Activated T-helper 1 cell treated with anti-CD3 and anti-CD28 coated beads, Interleukin-12 subunit alpha, Interleukin-12 subunit beta, Interleukin-2, Interleukin-4 antibody, amounts not matched to agents 30 ng/mL and 10 ng/mL and 1 ng/mL, durations not matched to agents 14 hours and 24 hours and 36 hours (primary cell): ENCODE measurements around the gene PRPS1. TPM values are rescaled to one million over a fixed set of nuclear protein-coding genes. Genes with fewer than 3 reads are reported as not detected.
"Not testable (repeated sequence)": the region's sequence is repeated elsewhere in the genome, so short reads cannot be mapped to it uniquely, and the experiment has no call there.

Experiments used
- DNase-seq: peaks from one replicate; pipeline ENCODE4 v3.0.0; 2021; ENCODE audit warnings: low spot score
- H3K27ac Mint-ChIP-seq: one replicate; pipeline ENCODE4 v1.8.0; 2021; ENCODE audit warnings: mild to moderate bottlenecking, mixed read lengths
- H3K27me3 Mint-ChIP-seq: one replicate; pipeline ENCODE4 v1.8.0; 2022; ENCODE audit warnings: mild to moderate bottlenecking, moderate library complexity, mixed read lengths; ENCODE audit not compliant: insufficient read depth
- H3K36me3 Mint-ChIP-seq: one replicate; pipeline ENCODE4 v1.8.0; 2021; ENCODE audit warnings: low read depth, mixed read lengths
- H3K4me1 Mint-ChIP-seq: one replicate; pipeline ENCODE4 v1.8.0; 2021; ENCODE audit warnings: low read depth, mixed read lengths
- H3K4me3 Mint-ChIP-seq: one replicate; pipeline ENCODE4 v1.8.0; 2021; ENCODE audit warnings: mild to moderate bottlenecking, moderate library complexity, mixed read lengths
- H3K9me3 Mint-ChIP-seq: one replicate; pipeline ENCODE4 v1.8.0; 2021; ENCODE audit warnings: mixed read lengths
- intact Hi-C: fragments of 100-400 bp; cut with micrococcal nuclease; formaldehyde crosslinking; loops from one replicate; pipeline ENCODE4 v1.15.1; 2024
- total RNA-seq: library from RNA; stranded (reverse); gene quantifications from 2 replicates; pipeline ENCODE4 v1.2.3, GENCODE V29; 2022

Gene PRPS1
- total RNA-seq, 1 donor from 2014 or later = 97.9 TPM

DNA sequence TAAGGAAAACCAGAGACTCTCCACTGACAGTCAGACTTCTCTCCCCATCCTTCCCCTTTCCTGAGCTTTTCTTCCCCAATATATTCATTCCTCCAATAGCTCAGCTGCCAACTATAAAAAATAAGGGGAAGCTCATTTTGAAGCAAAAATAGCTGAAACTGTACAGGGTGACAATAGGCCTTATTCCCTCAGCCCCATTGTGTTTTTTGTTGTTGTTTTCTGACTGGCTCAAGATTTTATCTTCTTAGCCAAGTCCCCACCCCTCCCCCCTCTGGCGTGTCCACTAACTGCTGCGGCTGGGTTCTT, 26.2 kb downstream of the PRPS1 start:
- H3K27me3 Mint-ChIP-seq = no peaks in the 10 kb centered on the region
- intact Hi-C loops = no loop called here
- no peak overlapping the region for H3K27ac Mint-ChIP-seq
- H3K4me3 Mint-ChIP-seq = no peak overlapping the region
- DNase-seq = no peak
- H3K4me1 Mint-ChIP-seq = peaks cover 7% of the 10 kb centered on the region
- no peaks in the 10 kb centered on the region for H3K9me3 Mint-ChIP-seq
- peaks cover 6% of the 10 kb centered on the region for H3K36me3 Mint-ChIP-seq

- Mint-ChIP-seq H3K4me3 (no peak overlapping the region), H3K27ac (no peak overlapping the region), H3K27me3 (no peaks in the 10 kb centered on the region), H3K9me3 (no peaks in the 10 kb centered on the region), H3K36me3 (peaks cover 6% of the 10 kb centered on the region), H3K4me1 (peaks cover 7% of the 10 kb centered on the region)
- peak; percentile 38 for DNase-seq
- intact Hi-C loops = loop anchor here (1.0 to 5.0 kb wide), 5 partner anchors 27 to 417 kb away; partner anchors contain the start of genes NCBP2L and PRPS1
Observed at GRCh38 chrX:107654872-107655761, 26.8 kb downstream of the PRPS1 start.

- H3K9me3 Mint-ChIP-seq = no peaks in the 10 kb centered on the region
- H3K4me3 Mint-ChIP-seq = no peak overlapping the region
- peaks cover 7% of the 10 kb centered on the region for H3K4me1 Mint-ChIP-seq
- no peaks in the 10 kb centered on the region for H3K27me3 Mint-ChIP-seq
- H3K36me3 Mint-ChIP-seq = no peaks in the 10 kb centered on the region
- intact Hi-C loops = loop anchor here (5.0 kb wide), 2 partner anchors 345 to 415 kb away; no protein-coding TSS in a partner anchor
- DNase-seq = no peak
- H3K27ac Mint-ChIP-seq = no peak overlapping the region
Observed at GRCh38 chrX:107656978-107657377, 28.7 kb downstream of the PRPS1 start.

DNA sequence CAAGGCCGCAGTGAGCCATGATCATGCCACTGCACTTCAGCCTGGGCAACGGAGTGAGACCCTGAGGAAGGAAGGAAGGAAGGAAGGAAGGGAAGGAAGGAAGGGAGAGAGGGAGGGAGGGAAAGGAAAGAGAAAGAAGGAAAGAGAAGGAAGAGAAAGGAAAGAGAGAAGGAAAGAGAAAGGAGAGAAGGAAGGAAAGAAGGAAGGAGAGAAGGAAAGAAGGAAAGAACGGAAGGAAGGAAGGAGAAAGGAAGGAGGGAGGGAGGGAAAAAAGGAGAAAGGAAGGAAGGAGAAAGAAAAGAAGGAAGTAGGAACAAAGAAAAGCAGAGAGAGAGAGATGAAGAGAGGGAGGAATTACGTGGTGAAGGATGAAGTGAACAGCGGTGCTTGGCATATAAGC, 30.4 kb downstream of the PRPS1 start:
- DNase-seq = no peak
- H3K27ac Mint-ChIP-seq = no peak overlapping the region
- intact Hi-C loops = loop anchor here (1.0 to 5.0 kb wide), 7 partner anchors 15 to 414 kb away; partner anchors contain the start of gene NCBP2L
- no peaks in the 10 kb centered on the region for H3K27me3 Mint-ChIP-seq
- H3K4me3 Mint-ChIP-seq = no peak overlapping the region
- H3K4me1 Mint-ChIP-seq = peaks cover 7% of the 10 kb centered on the region
- no peaks in the 10 kb centered on the region for H3K36me3 Mint-ChIP-seq
- H3K9me3 Mint-ChIP-seq = no peaks in the 10 kb centered on the region

GRCh38 chrX:107659286-107659685, 31.0 kb downstream of the PRPS1 start:
- Mint-ChIP-seq H3K4me3 (no peak overlapping the region), H3K36me3 (no peaks in the 10 kb centered on the region), H3K27ac (no peak overlapping the region), H3K9me3 (no peaks in the 10 kb centered on the region), H3K27me3 (no peaks in the 10 kb centered on the region), H3K4me1 (peaks cover 7% of the 10 kb centered on the region)
- intact Hi-C loops = loop anchor here (1.0 to 5.0 kb wide), 7 partner anchors 14 to 413 kb away; partner anchors contain the start of gene NCBP2L
- no peak for DNase-seq

- Mint-ChIP-seq H3K27me3 (no peaks in the 10 kb centered on the region), H3K4me3 (no peak overlapping the region), H3K9me3 (no peaks in the 10 kb centered on the region), H3K36me3 (no peaks in the 10 kb centered on the region), H3K4me1 (peaks cover 7% of the 10 kb centered on the region), H3K27ac (no peak overlapping the region)
- intact Hi-C loops = loop anchor here (1.0 to 5.0 kb wide), 7 partner anchors 14 to 413 kb away; partner anchors contain the start of gene NCBP2L
- DNase-seq = peak; percentile 0
Observed at GRCh38 chrX:107659768-107660167, 31.5 kb downstream of the PRPS1 start.

DNA sequence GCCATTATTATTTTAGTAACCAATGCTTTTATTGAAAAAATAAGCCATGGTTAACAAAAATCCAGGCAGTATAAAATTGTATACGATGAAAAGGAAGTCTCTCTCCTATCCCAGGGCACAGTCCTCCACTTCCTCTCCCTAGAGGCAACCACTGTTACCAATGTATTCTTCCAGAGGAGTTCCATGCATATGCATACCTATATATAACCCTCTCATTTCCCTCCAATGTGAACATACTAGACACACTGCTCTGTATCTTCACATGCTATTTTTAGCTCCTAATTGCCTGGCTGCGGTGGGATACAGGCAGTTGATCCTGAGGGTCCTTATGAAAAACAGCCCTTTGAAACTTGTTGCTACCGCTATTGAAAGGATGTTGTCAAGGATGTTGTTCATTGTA, 33.8 kb downstream of the PRPS1 start:
- Mint-ChIP-seq H3K9me3 (no peaks in the 10 kb centered on the region), H3K4me1 (no peaks in the 10 kb centered on the region), H3K36me3 (no peaks in the 10 kb centered on the region), H3K27me3 (no peaks in the 10 kb centered on the region), H3K27ac (no peak overlapping the region), H3K4me3 (no peak overlapping the region)
- no peak for DNase-seq
- intact Hi-C loops = no loop called here

DNA sequence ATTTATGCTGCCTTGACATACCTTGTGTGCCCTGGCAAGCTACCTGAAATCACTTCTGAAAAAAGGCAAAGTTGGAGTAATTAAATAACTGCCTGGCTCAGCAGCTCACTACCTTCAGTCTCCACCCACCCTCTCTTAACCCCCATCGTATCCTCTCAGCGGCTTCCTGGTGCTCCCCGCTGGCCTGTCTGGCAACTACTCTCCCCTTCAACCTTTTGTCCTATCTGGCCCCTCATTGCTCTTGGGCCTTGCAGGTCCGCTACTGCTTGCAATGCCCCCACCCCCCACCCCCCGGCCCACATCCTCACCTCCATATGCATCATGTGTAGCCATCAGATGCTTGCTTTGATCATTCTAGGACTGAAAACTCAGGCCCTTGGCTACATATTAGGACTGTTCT, 34.5 kb downstream of the PRPS1 start:
- Mint-ChIP-seq H3K27ac (no peak overlapping the region), H3K27me3 (no peaks in the 10 kb centered on the region), H3K36me3 (peaks cover 1% of the 10 kb centered on the region), H3K4me3 (no peak overlapping the region), H3K9me3 (no peaks in the 10 kb centered on the region), H3K4me1 (no peaks in the 10 kb centered on the region)
- no peak for DNase-seq
- intact Hi-C loops = no loop called here

DNA sequence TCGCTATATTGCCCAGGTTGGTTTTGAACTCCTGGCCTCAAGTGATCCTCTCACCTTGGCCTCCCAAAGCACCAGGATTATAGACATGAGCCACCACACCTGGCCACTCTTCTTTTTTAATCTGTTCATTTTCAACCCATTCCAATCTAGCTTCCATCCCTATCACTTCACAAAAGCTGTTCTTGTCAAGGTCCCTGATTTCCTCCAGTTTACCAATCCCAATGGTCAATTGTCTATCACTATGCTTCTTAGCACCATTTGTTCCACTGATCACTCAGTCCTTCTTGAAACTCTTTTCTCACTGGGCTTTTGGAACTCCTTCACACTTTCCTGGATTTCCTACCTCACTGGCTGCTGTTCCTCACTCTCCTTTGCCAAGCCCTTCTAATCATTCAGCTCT, 38.6 kb downstream of the PRPS1 start:
- DNase-seq = no peak
- H3K9me3 Mint-ChIP-seq = no peaks in the 10 kb centered on the region
- intact Hi-C loops = no loop called here
- peaks cover 3% of the 10 kb centered on the region for H3K4me1 Mint-ChIP-seq
- peaks cover 1% of the 10 kb centered on the region for H3K36me3 Mint-ChIP-seq
- no peaks in the 10 kb centered on the region for H3K27me3 Mint-ChIP-seq
- no peak overlapping the region for H3K4me3 Mint-ChIP-seq
- no peak overlapping the region for H3K27ac Mint-ChIP-seq

DNA sequence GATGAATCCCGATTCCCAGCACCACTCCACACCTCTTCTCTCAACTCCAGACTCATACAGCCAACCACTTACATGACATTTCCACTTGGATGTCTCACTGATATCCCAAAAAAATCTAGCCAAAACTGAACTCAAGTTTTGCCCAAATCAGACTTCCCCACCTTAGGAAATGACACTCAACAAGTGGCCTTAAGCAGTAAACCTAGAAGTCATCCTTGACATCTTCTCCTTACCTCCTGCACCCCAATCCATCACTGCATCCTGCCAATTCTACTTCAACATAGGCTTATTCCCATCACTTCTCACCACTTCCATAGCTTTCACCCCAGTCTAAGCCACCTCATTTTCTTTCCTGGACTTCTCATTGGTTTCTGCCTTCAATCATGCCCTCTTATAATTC, 39.1 kb downstream of the PRPS1 start:
- Mint-ChIP-seq H3K36me3 (peaks cover 1% of the 10 kb centered on the region), H3K27ac (no peak overlapping the region), H3K4me1 (peaks cover 4% of the 10 kb centered on the region), H3K27me3 (no peaks in the 10 kb centered on the region), H3K9me3 (no peaks in the 10 kb centered on the region), H3K4me3 (no peak overlapping the region)
- intact Hi-C loops = no loop called here
- no peak for DNase-seq

GRCh38 chrX:107668710-107669109, 40.4 kb downstream of the PRPS1 start:
- DNase-seq, H3K27ac Mint-ChIP-seq, intact Hi-C loops, H3K4me3 Mint-ChIP-seq, H3K36me3 Mint-ChIP-seq, H3K27me3 Mint-ChIP-seq, H3K9me3 Mint-ChIP-seq: not testable (repeated sequence)
- H3K4me1 Mint-ChIP-seq = peaks cover 15% of the 10 kb centered on the region

- no peaks in the 10 kb centered on the region for H3K27me3 Mint-ChIP-seq
- no peaks in the 10 kb centered on the region for H3K9me3 Mint-ChIP-seq
- H3K27ac Mint-ChIP-seq = no peak overlapping the region
Observed at GRCh38 chrX:107669261-107669660, 41.0 kb downstream of the PRPS1 start.

GRCh38 chrX:107669885-107670628, 41.7 kb downstream of the PRPS1 start:
- H3K4me1 Mint-ChIP-seq = peaks cover 26% of the 10 kb centered on the region
- H3K4me3 Mint-ChIP-seq = no peak overlapping the region
- H3K27ac Mint-ChIP-seq = no peak overlapping the region
- peaks cover 3% of the 10 kb centered on the region for H3K36me3 Mint-ChIP-seq
- no peaks in the 10 kb centered on the region for H3K9me3 Mint-ChIP-seq
- intact Hi-C loops = loop anchor here (5.0 kb wide), 1 partner anchor 157 kb away; the partner anchor contains the start of gene MID2
- no peak for DNase-seq
- no peaks in the 10 kb centered on the region for H3K27me3 Mint-ChIP-seq

More at GRCh38 chrX:107669261-107669660, 41.0 kb downstream of the PRPS1 start:
- intact Hi-C loops = no loop called here
- no peak for DNase-seq
- peaks cover 1% of the 10 kb centered on the region for H3K36me3 Mint-ChIP-seq
- peaks cover 18% of the 10 kb centered on the region for H3K4me1 Mint-ChIP-seq
- H3K4me3 Mint-ChIP-seq = no peak overlapping the region
